Left ventricle myocardium inferior (tissue), 1 donor: ENCODE data around the gene NTRK3. TPM values are rescaled to one million over a fixed set of nuclear protein-coding genes. Genes with fewer than 3 reads are reported as not detected.

Experiments used
- DNase-seq: peaks from one replicate; pipeline ENCODE4 v3.0.0-alpha.2; 2020
- H3K27ac ChIP-seq: fragments of 200-600 bp; replicated peaks from 2 replicates; pipeline ENCODE4 v1.8.0; 2021
- H3K27me3 ChIP-seq: fragments of 200-600 bp; 2 replicates; pipeline ENCODE4 v1.8.0; 2021; ENCODE audit warnings: low read depth
- H3K36me3 ChIP-seq: fragments of 200-600 bp; 2 replicates; pipeline ENCODE4 v1.8.0; 2021
- H3K4me1 ChIP-seq: fragments of 200-600 bp; 2 replicates; pipeline ENCODE4 v1.8.0; 2021
- H3K4me3 ChIP-seq: fragments of 200-600 bp; 2 replicates; pipeline ENCODE4 v1.8.0; 2021; ENCODE audit warnings: mild to moderate bottlenecking, moderate library complexity
- H3K9me3 ChIP-seq: fragments of 200-600 bp; replicated peaks from 2 replicates; pipeline ENCODE4 v1.8.0; 2021
- CTCF ChIP-seq: fragments of 200-600 bp; IDR thresholded peaks from 2 replicates; pipeline ENCODE4 v1.8.0; 2021; ENCODE audit warnings: antibody characterized with exemption, mild to moderate bottlenecking, borderline replicate concordance
- intact Hi-C: fragments of 100-400 bp; cut with micrococcal nuclease; formaldehyde crosslinking; loops from one replicate; pipeline ENCODE4 v1.11.0; 2022
- total RNA-seq: library from RNA; stranded (reverse); fragmentation: NEBNext Ultra II Directional; extraction: Animal tissue kit (Norgen Biotek cat#: 25700); gene quantifications from one replicate; pipeline ENCODE4 v1.2.1, GENCODE V29; 2021
- donor health status: DM: no; HTN: yes; CAD: no; lungs with severe emphysema.

Gene NTRK3
- total RNA-seq, 1 donor from 2014 or later: 1.6 TPM

GRCh38 chr15:88106074-88106473, 150.5 kb downstream of the NTRK3 start:
- Histone ChIP-seq H3K36me3 (no peaks in the 10 kb centered on the region), H3K27me3 (peaks cover 34% of the 10 kb centered on the region), H3K27ac (no peak overlapping the region), H3K4me1 (no peaks in the 10 kb centered on the region), H3K4me3 (no peak overlapping the region), H3K9me3 (no peaks in the 10 kb centered on the region)
- no peak for DNase-seq
- no peak for TF ChIP-seq CTCF
- intact Hi-C loops: no loop called here

GRCh38 chr15:88104357-88104756, 152.2 kb downstream of the NTRK3 start:
- Histone ChIP-seq H3K27ac (no peak overlapping the region), H3K36me3 (no peaks in the 10 kb centered on the region), H3K4me1 (no peaks in the 10 kb centered on the region), H3K4me3 (no peak overlapping the region), H3K27me3 (peaks cover 27% of the 10 kb centered on the region), H3K9me3 (no peaks in the 10 kb centered on the region)
- intact Hi-C loops: no loop called here
- no peak for TF ChIP-seq CTCF
- DNase-seq: no peak

DNA sequence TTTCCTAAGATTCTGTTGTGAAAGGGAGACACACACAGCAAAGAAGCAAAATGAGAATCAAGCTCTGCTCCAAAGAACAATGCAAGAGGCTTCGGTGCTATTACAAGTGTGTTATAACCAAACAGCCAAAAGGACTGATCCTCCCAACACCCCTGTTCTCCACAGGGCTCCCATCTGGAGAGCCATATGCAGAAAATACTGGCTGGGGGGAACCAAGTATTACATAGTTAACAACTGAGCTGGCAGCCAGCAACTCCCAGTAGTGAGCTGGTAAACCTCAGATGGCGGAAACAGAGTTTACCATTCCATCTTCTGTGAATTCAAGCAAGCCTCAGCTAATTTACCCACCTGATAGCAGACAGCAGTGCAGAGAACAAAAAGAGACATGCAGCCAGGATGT, 156.4 kb downstream of the NTRK3 start:
- Histone ChIP-seq H3K9me3 (no peaks in the 10 kb centered on the region), H3K4me1 (no peaks in the 10 kb centered on the region), H3K27me3 (peaks cover 17% of the 10 kb centered on the region), H3K27ac (no peak overlapping the region), H3K36me3 (no peaks in the 10 kb centered on the region), H3K4me3 (no peak overlapping the region)
- no peak for DNase-seq
- intact Hi-C loops: no loop called here
- no peak for TF ChIP-seq CTCF

DNA sequence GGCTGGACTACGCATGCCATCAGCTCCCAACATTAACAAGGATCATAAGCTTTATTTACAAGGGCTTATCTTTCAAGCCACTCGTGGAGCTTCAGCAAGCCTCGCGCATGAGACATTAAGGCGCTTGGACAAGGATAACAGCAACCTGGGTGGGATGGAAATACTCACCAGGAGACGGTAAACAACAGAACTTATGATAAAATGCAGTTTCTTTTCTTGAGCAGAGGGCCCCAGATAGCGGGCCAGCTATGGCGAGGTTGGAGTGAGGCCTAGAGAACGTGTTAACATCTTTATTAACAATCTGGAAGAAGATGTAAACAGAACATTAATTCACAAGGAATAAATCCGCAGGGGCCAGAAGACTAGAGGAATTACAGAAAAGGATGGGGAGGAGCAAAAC, 158.2 kb downstream of the NTRK3 start:
- Histone ChIP-seq H3K4me1 (no peaks in the 10 kb centered on the region), H3K27me3 (peaks cover 17% of the 10 kb centered on the region), H3K4me3 (no peak overlapping the region), H3K27ac (no peak overlapping the region), H3K36me3 (no peaks in the 10 kb centered on the region), H3K9me3 (no peaks in the 10 kb centered on the region)
- no peak for DNase-seq
- intact Hi-C loops: no loop called here
- no peak for TF ChIP-seq CTCF

DNA sequence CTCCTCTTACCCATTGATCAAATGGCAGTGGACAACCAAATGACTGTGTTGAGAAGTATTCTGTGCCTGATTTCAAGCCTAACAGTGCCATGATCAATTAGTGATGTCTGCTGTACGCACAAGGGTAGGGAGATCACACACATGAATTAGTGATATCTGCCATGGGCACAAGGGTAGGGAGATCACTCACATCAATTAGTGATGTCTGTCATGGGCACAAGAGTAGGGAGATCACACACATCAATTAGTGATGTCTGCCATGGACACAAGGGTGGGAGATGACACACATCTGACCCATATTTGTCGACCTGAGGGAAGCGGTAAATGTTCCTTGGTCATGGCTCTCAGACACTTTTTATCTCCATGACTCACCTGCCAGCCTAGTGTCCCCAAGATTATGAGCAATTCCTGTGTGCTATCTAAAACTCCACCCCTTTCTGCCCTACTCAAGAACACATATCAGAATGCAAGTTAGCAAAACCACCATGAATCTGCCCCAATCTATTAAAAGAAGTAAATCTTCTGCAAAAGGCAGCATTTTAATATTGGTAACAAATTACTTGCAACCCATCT, 165.0 kb downstream of the NTRK3 start:
- H3K27me3 ChIP-seq: peaks cover 24% of the 10 kb centered on the region
- H3K4me3 ChIP-seq: no peak overlapping the region
- H3K4me1 ChIP-seq: peaks cover 9% of the 10 kb centered on the region
- peaks cover 5% of the 10 kb centered on the region for H3K9me3 ChIP-seq
- no peak for DNase-seq
- no peak for TF ChIP-seq CTCF
- intact Hi-C loops: no loop called here
- H3K27ac ChIP-seq: no peak overlapping the region
- no peaks in the 10 kb centered on the region for H3K36me3 ChIP-seq

DNA sequence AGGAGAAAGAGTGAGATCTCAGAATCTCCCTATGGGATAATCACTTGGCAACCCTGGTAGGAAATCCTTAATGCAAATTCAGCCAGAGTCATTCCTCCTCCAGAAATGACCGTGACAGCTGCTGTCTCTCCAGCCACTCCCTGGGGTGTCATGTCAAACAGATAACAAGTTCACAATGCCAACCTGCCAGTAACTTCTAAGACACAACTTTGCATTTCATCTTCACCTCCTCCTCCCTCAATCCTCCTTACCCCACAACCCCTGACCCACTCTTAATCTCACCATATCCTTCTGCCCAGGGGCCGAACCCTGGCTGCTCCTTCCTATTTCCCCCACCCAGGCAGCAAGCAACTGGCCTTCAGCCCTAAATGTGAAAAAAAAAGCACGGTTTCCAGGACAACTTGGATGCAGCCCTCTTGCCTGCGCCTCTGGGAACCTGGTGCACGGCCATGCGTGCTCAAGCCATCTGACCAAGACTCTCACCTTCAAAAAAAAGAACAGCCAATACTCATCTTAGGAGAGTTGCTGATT, 166.0 kb downstream of the NTRK3 start:
- no peak for DNase-seq
- TF ChIP-seq CTCF: no peak
- intact Hi-C loops: no loop called here
- H3K4me1 ChIP-seq: peaks cover 9% of the 10 kb centered on the region
- H3K27me3 ChIP-seq: peaks cover 17% of the 10 kb centered on the region
- no peaks in the 10 kb centered on the region for H3K36me3 ChIP-seq
- H3K27ac ChIP-seq: no peak overlapping the region
- no peak overlapping the region for H3K4me3 ChIP-seq
- H3K9me3 ChIP-seq: peaks cover 5% of the 10 kb centered on the region
